ENCODE data around the gene COL4A6.

The COL4A6 gene

GRCh38 chrX:108348525-108348924 is 89.7 kb downstream of the COL4A6 start:
- intact Hi-C loops (cut with DNase I): no loop called here
- DNase-seq: no peak

GRCh38 chrX:108347800-108348199 is 90.4 kb downstream of the COL4A6 start:
- intact Hi-C loops (cut with DNase I): no loop called here
- DNase-seq: no peak

- no peak for DNase-seq
- intact Hi-C loops (cut with DNase I): no loop called here
Measured at GRCh38 chrX:108344216-108344615, 94.0 kb downstream of the COL4A6 start.

- intact Hi-C loops (cut with DNase I): no loop called here
- DNase-seq: no peak
Measured at GRCh38 chrX:108341947-108342346, 96.3 kb downstream of the COL4A6 start.

- no peak for DNase-seq
- intact Hi-C loops (cut with DNase I): no loop called here
Measured at GRCh38 chrX:108332281-108332680, 105.9 kb downstream of the COL4A6 start.

GRCh38 chrX:108331126-108331909 is 106.9 kb downstream of the COL4A6 start:
- intact Hi-C loops (cut with DNase I): no loop called here
- no peak for DNase-seq

GRCh38 chrX:108323751-108324150 is 114.5 kb downstream of the COL4A6 start:
- intact Hi-C loops (cut with DNase I): no loop called here
- DNase-seq: no peak

- no peak for DNase-seq
- intact Hi-C loops (cut with DNase I): no loop called here
Measured at GRCh38 chrX:108322234-108322633, 116.0 kb downstream of the COL4A6 start.

GRCh38 chrX:108316456-108316855 is 121.8 kb downstream of the COL4A6 start:
- DNase-seq: no peak
- intact Hi-C loops (cut with DNase I): no loop called here

- intact Hi-C loops (cut with DNase I): no loop called here
- DNase-seq: no peak
Measured at GRCh38 chrX:108313669-108314068, 124.6 kb downstream of the COL4A6 start.

- intact Hi-C loops (cut with DNase I): no loop called here
- peak in 12 of 42 donors; percentile 1 to 43 (median 12) for DNase-seq
Measured at GRCh38 chrX:108312957-108313356, 125.3 kb downstream of the COL4A6 start.

GRCh38 chrX:108312011-108312410 is 126.2 kb downstream of the COL4A6 start:
- no peak for DNase-seq
- intact Hi-C loops (cut with DNase I): no loop called here

- DNase-seq: no peak
- intact Hi-C loops (cut with DNase I): no loop called here
Measured at GRCh38 chrX:108310506-108310905, 127.7 kb downstream of the COL4A6 start.

GRCh38 chrX:108309144-108309543 is 129.1 kb downstream of the COL4A6 start:
- intact Hi-C loops (cut with DNase I): no loop called here
- DNase-seq: no peak

- intact Hi-C loops (cut with DNase I): no loop called here
- peak in 3 of 42 donors; percentile 6 to 18 (median 6) for DNase-seq
Measured at GRCh38 chrX:108307132-108308085, 130.8 kb downstream of the COL4A6 start.

- intact Hi-C loops (cut with DNase I): no loop called here
- DNase-seq: no peak
Measured at GRCh38 chrX:108306086-108306485, 132.1 kb downstream of the COL4A6 start.

GRCh38 chrX:108304757-108305156 is 133.5 kb downstream of the COL4A6 start:
- no peak for DNase-seq
- intact Hi-C loops (cut with DNase I): no loop called here

- intact Hi-C loops (cut with DNase I): no loop called here
- peak in 1 of 42 donors; percentile 1 for DNase-seq
Measured at GRCh38 chrX:108304210-108304609, 134.0 kb downstream of the COL4A6 start.

GRCh38 chrX:108303682-108304081 is 134.5 kb downstream of the COL4A6 start:
- intact Hi-C loops (cut with DNase I): no loop called here
- DNase-seq: no peak

GRCh38 chrX:108299704-108300103 is 138.5 kb downstream of the COL4A6 start:
- DNase-seq: no peak
- intact Hi-C loops (cut with DNase I): no loop called here

Measured in head of caudate nucleus (tissue), 42 donors.